HTR-8/SVneo (cell line): ENCODE data around the gene SMG1.
A peak's percentile ranks its signal among the peaks of the same experiment; 100 is the strongest.
"Not testable (repeated sequence)": the region's sequence is repeated elsewhere in the genome, so short reads cannot be mapped to it uniquely, and the experiment has no call there.

ENCODE experiments used
- DNase-seq: peaks from one replicate; pipeline ENCODE4 v3.0.0; 2011; ENCODE audit warnings: low spot score, mixed read lengths; ENCODE audit not compliant: insufficient read length
- FAIRE-seq: peaks from 2 replicates; lab custom pipeline; 2011; peaks lifted over from hg19 to GRCh38; lab: Jason Lieb, UNC

SMG1 gene

DNA sequence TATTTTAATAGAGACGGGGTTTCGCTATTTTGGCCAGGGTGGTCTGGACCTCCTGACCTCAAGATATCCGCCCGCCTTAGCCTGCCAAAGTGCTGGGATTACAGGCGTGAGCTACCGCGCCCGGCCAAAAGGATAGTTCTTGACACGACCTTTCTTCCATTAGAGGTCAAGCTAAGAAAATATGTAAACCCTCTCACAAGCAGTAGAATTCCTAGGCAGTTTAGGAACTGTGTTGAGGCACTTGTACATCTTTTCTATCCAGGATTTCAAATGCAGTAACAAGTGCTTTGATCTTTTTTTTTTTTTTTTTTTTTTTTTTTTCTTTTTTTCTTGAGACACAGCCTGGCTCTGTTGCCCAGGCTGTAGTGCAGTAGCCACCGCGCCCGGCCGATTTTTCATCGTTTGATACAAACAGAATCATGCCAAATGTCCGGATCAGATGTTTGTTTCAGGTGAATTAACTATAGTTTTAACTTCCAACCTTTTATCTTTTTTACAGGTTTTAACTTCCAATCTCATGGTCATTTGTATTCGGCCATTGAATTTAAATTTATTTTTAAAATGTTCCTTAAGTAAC lies 123.4 kb downstream of the SMG1 start:
- no peak for FAIRE-seq

DNA sequence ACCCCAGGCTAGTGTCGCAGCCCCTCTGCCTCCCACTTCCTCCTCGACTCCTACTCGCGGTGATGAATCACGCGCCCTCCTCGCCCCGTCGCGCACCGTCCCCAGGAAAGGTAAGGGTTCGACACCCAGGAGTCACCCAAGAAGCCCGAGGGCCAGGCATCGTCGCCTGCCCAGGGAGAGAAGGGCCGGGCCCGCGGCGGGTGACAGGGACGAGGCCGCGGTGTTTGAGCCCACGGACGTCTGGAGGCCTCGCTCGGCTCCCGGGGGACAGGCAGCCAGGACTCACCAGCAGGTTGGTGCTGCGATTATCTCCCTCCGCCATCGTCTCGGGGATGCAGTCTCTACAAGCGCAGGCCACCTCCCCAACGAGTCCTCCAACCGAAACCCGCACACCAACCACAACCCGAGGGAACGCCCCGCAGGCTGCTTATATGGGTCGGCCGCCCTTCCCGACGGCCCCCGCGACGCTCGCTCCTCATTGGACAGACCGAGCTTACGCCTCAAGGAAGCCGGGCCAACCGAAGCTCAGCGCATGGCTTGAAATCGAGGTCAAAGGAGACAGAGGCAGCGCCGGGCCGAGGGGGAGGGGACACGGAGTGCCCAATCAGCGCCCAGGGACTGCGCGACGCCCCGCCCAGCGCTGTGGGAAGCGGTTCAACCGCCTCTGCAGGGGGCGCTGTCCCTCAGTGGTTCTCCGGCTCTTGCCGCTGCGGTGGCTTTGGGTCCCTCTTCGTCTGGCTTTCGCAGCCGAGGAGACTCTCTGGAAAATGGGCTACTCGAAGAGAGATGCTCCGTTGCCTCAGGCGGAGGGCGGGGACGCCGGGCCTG lies 124.8 kb downstream of the SMG1 start, which contains the start of gene ARL6IP1:
TSS of gene ARL6IP1 (minus strand) at position 405 of the 828 bp plus-strand sequence. CDS start at position 322, 83 bp downstream.
- peak; percentile 98 for DNase-seq
- FAIRE-seq = peak; percentile 93

More for the DNA sequence above, 123.4 kb downstream of the SMG1 start:
- DNase-seq = no peak

DNA sequence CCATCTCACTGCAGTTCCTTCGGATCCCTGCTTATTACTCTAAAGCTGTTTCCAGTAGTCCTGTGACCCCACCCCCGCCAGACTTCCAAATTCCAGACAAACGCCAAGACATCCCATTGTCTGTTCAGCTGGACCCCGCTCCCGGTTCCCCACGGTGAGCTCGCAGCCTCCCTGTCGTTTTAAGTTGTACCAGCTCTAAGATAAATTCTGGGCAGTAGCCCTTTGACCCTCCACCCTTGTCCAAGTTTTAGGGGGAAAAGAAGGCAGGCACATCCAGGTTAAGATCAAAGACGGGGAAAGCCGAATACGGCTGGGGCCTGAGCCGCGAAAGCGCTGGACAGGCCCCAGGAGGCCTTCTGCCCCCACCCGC lies 125.4 kb downstream of the SMG1 start:
- DNase-seq (no peak), FAIRE-seq (no peak)

DNA sequence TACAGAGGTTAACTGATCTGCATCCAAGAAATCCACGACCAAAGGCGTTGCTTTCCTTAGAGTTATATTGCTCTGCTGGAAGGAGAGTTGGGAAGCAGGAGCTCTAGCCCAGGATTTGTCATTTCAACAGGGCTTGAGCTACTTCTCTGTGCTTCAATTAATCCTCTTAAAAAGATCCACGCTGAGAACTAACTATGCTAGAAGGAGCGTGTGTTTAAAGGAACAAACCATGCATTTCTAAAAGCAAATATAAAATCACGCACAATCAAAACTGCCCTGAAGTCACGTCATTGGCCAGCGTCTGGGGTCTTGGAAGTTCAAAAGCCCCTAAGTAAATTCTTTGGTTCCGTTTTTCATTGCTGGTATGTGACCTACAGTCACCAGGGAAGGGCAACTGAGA lies 125.9 kb downstream of the SMG1 start:
- DNase-seq (no peak), FAIRE-seq (no peak)

DNA sequence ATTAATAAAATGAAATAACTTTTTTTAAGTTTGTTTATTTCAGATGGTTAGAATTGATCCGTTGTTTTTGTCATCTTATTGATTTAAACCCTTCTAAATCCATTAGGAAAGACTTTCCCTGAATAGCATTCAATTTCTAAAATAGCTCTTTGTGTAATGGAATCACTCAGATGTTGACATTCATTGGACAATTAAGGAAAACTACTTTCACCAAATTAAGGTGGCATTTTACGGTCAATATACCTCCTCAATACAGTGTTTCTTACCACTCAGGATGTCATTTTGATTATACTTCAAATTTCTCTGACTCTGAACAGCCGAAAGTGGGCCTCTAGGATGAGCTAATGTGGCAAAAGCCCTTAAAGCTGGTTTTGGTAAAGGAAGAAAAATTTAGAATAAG lies 126.7 kb downstream of the SMG1 start:
- FAIRE-seq (no peak), DNase-seq (no peak)

DNA sequence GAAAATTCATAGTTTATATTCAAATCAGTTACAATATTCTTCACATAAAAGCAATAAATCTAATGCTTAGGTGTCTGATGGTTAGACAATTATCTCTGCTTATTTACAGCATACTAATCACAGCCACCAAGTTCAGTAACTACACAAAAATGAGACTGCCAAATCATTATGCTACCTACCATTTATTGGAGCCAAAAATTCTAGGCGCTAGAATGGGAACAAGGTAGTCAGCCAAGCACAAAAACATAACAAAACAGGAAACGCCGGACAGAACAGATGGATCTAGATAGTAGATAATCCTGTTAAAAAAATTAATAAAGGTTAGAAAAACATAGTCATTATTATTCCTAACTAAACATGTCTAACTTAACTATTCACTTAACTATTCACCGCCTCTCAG lies 128.5 kb downstream of the SMG1 start:
- DNase-seq (no peak), FAIRE-seq (no peak)

DNA sequence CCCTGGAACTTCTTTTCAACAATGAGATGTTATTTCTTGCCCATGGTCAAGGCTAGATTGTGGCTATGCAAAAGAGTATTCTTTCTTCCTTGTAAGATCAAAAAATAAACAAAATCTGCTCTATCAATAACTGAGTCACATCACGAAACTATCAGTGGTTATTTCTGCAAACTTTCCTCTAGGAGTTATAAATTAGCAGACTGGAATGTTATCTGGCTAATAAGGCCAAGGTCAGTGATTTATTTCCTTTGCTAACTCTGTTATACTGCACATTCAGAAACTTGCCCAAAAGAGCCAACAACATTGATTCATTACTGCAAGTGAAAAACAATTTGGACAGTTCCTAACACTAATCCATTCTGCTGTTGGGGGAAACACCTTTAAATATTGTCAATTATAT lies 129.8 kb downstream of the SMG1 start:
- DNase-seq (no peak), FAIRE-seq (no peak)

DNA sequence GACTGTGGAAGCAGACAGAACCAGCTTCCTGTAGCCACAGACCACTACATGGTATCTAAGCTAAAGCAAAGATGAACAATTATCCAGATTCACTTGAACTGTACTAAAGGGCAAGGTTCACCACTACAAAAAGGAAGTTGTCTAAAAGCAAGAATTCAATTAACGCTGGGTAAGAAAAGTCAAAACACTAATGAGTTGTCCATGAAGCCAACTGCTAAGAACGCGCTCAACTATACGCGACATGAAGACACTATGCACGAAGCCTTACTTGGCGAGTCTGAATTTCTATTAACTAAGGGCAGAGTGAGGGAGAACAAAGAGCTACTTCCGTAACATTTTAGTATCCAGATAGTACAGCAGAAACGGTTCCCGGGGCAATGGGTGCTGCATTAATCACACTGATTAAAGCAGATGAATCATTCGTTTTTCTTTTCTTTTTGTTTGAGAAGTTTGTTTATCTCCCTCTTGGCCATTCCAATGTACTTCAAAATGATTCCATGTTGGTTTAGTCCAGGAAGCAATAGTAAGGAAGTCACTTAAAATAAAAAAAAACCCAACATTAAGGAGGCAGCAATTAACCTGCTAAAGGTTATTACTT lies 133.3 kb downstream of the SMG1 start:
- no peak for FAIRE-seq

DNA sequence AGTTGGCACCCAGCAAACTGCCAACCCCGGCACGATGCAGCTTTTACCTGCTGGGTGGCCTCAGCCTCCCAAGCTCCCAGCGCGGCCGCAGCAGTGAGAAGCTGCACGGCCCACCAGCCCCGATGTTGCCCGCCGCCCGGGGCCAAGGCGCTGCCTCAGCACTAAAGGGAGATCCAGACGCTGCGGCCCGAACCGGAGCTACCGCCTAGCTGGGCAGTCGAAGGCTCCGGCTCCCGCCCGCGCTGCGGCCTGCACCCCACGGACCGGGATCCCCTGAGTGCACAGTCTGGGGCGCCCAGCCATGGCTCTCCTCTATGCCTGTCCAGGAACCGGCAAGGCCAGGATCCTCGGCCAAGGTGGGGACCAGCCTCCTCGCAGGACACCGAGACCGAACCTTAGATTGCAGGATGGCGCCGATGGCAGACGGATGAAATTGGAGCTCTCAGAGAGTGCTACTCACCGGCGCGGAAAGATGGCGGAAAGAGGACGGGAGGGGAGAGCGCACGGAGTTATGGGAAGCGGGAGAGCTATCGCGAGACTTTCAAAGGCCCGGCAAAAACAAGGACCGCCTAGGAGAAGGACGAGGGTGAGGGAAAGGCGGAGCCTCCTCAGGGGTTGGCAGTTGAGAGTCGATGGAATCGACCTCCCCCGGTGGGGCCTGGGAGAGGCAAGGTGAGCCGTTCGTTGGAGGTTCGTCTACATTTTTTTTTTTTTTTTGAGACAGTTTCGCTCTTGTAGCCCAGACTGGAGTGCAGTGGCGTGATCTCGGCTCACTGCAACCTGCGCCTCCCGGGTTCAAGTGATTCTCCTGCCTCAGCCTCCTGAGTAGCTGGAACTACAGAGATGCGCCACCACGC lies 136.1 kb downstream of the SMG1 start, which contains the start of gene RPS15A:
TSS of gene RPS15A (minus strand) at position 485 of the 857 bp plus-strand sequence. CDS start 1,221 bp downstream, outside the sequence.
- FAIRE-seq (no peak), DNase-seq (peak; percentile 96)

More for the DNA sequence above, 133.3 kb downstream of the SMG1 start:
- no peak for DNase-seq

DNA sequence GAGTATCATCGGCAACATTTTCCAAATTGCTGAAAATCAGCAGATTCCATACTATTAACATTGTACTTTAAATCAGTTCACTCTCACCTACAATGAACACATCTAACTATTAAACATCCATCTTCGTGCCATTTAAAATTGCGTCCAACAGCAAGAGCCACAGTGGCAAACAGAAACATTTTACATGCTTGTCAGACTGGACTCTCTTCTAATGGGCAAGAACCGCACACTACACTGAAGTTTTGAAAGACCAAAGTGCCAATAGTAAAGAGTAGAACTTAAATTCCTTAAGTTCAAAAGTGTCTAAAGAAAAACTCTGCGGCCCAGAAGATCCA lies 136.7 kb downstream of the SMG1 start:
- DNase-seq = no peak
- FAIRE-seq = no peak

DNA sequence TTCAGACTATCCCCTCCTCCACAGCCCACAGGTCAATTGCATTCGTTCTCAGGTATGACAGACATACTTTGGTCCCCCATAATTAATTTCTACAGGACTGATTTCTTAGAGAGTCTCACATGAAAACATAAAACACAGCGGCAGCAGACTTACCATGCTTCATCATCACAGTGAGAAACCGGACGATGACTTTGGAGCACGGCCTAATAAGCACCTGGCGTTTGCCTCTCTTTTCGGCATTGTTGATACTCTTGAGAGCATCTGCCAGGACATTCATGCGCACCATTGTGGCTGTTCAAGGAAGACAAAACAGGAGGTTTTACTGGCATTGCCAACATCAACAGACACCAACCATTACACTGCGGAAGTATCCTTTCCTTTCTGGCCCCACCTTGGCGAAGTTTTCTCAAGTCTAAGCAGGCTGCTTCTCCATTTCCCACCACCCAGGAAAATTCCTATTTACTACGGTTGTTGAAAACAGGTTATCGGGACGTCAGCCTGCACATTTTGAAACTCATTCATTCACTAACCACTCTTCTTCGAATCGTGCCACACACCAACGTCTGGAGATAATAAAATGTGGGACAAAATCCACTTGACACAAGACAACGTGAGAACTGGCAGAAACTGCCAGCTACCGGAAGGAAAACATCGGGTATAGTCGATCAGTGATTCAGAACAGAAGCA lies 137.2 kb downstream of the SMG1 start:
- FAIRE-seq (no peak), DNase-seq (no peak)

DNA sequence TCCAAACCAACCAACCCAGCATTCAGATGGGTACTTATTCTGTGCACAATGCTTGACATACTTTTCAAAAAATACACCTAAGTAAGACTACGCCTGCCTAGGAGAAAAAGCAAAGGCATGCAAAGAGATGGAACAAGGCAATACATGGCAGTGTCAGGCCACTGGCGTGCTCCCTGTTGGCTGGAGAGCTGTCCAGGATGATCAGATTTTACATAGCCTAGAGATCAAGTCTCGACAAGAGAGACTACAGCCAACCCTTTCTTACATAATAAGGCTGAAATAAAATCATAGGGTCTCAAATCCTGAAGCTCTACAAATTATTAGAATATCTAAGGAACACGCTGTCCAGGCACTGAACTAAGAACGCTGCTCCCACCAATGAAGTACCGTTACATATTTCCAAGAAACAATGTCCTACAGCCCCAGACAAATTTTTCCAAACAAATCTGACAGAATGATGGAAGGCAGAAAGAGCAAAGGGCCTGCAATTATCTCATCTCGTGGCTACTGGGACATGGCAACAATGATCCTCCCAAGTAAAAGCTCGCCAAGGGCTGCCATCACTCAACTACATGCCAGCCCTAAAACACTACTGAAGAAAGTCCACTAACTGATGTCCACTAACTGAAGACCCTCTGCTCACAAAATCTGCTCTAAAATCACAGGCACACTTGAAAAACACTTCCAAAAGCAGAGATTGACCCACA lies 141.1 kb downstream of the SMG1 start:
- no peak for DNase-seq

DNA sequence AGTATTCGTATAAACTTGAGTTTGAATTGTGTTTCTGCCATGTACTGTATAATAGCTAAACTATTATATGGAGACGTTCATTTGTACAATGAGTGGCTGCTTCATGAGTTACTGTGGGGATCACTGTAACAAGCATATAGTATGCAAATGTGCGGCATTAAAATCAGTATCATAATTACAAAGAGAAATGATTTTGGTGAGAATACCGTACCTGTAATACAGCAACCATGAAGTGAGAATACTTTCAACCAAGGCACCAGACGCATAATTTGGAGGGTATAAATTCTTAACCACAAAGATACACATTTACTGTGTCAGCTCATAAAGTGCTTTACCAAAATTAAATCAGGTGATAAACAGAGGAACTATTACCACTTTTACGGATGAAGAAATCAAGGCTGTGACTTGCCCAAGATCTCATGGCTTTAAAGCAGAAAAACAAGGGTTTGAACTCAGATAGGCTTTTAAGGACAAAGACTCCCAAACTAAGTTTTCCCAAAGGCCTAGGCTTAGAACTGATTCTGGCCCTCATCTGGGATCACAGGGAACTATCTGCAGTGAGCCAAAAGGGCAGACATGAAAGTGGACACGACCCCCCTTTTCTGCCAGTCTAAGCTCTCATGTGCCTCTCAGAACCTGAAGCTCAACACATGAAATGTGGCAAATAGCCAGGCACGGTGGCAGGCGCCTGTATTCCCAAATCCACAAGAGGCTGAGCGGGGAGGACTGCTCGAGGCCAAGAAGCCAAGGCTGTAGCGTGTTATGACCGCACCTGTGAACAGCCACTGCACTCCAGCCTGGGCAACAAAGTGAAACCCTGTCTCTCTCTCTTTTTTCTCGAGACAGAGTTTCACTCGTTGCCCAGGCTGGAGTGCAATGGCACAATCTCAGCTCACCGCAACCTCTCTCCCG lies 142.5 kb downstream of the SMG1 start:
- no peak for DNase-seq
- FAIRE-seq = no peak

More for the DNA sequence above, 141.1 kb downstream of the SMG1 start:
- FAIRE-seq = no peak

DNA sequence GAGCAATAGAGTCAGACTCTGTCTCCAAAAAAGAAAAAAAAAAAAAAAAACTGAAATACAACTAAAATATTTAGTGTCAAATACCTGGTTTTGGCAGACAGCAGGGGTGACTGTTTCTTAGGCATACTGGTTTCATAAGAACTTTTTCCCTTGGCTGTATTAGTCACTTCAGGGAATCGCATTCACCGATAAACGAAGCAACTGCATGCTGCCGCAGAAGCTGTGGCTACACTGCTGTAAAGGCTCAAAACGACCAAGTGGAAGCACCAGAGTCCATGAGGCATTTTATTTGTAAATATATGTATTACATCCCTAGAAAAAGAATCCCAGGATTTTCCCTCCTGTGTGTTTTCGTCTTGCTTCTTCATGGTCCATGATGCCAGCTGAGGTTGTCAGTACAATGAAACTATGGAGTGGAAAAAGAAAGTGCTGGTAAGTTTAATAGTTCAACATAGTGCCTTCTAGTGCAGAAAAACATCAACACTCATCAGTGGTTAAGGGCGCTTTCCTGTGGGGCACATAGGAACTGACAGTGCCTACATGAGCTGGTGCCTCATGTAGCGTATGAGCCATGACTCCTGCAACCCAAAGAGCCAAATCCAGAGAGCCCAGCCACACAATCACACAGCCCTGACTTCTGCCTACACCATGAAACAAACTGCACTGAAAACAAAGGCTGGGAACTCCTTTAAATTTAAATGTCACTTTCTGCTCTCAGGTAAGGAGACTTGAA lies 143.3 kb downstream of the SMG1 start:
- DNase-seq (no peak), FAIRE-seq (no peak)

DNA sequence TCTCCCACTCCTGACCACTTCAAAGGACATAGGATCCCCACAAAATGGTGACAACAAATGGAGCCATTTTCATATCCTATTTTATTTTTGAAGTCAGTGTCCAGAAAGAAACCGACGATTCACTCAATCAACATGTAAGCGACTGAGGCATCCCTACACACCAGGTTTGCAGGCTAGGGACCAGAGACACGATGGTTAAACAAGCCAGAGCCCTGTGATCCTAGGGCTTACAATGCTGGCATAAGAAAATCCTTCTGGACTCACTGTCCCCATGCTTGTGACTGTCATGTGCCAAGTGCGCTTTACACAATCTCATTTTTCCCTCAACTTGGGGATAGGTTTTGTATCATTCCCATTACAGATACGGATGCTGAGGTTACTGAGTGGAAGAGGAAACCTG lies 145.0 kb downstream of the SMG1 start:
- FAIRE-seq, DNase-seq: not testable (repeated sequence)

DNA sequence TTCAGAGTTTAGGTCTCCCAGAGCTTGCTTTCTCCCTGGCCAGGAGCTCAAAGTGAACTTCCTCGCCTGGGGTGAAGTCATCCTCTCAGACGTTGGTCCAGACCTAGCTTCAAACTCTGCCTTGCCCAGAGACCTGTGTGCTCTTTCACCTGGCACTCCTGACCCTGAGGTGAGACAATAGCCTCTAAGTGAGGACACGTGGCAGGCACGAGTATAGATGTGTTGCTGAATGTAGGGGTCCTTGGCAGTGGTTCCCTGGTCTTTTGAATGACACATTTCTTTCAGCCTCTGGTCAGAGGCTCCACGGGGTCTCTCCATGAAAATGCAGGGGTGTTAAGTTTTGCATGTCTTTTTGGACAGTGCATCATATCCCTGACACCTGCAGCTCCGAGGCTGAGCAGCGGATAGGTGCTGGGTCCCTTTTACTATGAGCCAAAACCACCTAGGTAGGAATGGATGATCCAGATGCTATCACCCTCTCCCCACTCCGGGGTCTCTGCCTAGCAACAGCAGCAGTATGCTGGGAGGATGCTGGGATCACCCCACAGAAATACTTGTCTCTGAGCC lies 145.7 kb downstream of the SMG1 start:
- DNase-seq = not testable (repeated sequence)

DNA sequence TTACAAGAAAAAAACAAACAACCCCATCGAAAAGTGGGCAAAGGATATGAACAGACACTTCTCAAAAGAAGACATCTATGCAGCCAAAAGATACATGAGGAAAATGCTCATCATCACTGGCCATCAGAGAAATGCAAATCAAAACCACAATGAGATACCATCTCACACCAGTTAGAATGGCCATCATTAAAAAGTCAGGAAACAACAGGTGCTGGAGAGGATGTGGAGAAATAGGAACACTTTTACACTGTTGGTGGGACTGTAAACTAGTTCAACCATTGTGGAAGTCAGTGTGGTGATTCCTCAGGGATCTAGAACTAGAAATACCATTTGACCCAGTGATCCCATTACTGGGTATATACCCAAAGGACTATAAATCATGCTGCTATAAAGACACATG lies 148.5 kb downstream of the SMG1 start:
- FAIRE-seq, DNase-seq: not testable (repeated sequence)

More for the DNA sequence above, 145.7 kb downstream of the SMG1 start:
- FAIRE-seq = not testable (repeated sequence)
